ENCODE data around the gene HIPK4. TPM values are rescaled to one million over a fixed set of nuclear protein-coding genes. Genes with fewer than 3 reads are reported as not detected.

HIPK4 gene
- polyA plus RNA-seq, 2 of the 4 experiments (the other 2 are of a cell fraction): 0.18 to 0.25 TPM

- TF ChIP-seq RARB (CRISPR knock-in tag; IDR thresholded peaks at IDR 0.05): no peak
- TF ChIP-seq ZFP36 (IDR thresholded peaks at IDR 0.05; ENCODE audit: borderline replicate concordance, partially characterized antibody): no peak
- TF ChIP-seq SMC3 (IDR thresholded peaks at IDR 0.05): peak; percentile 85
- no peak for TF ChIP-seq NFE2L2 (conservative IDR thresholded peaks at IDR 0.05; ENCODE audit: low read length)
- TF ChIP-seq EP300 (IDR thresholded peaks at IDR 0.05): no peak; a peak in 1 of 5 replicates
- no peak for TF ChIP-seq ZNF302 (CRISPR knock-in tag; IDR thresholded peaks at IDR 0.05)
- 0 out of 2 replicates have a peak, but pooled peaks have one; percentile 25 for TF ChIP-seq TP53 (CRISPR knock-in tag; IDR thresholded peaks at IDR 0.05)
- TF ChIP-seq CEBPB (IDR thresholded peaks at IDR 0.05): no peak
- peak; percentile 97 to 98 for TF ChIP-seq JUN (IDR thresholded peaks at IDR 0.05)
- no peak for TF ChIP-seq NPAS2 (CRISPR knock-in tag; IDR thresholded peaks at IDR 0.05; ENCODE audit: borderline replicate concordance)
- no peak for TF ChIP-seq FOSB (CRISPR knock-in tag; IDR thresholded peaks at IDR 0.05)
- TF ChIP-seq SREBF2 (IDR thresholded peaks at IDR 0.05): no peak
- TF ChIP-seq FOXS1 (CRISPR knock-in tag; IDR thresholded peaks at IDR 0.05): no peak
- TF ChIP-seq FOSL2 (IDR thresholded peaks at IDR 0.05): peak; percentile 85
- TF ChIP-seq FOSL2 (CRISPR knock-in tag; IDR thresholded peaks at IDR 0.05): peak; percentile 100
- TF ChIP-seq KDM1A (IDR thresholded peaks at IDR 0.05; ENCODE audit: low read depth): no peak
- peak; percentile 74 for TF ChIP-seq REST (IDR thresholded peaks at IDR 0.05)
- TF ChIP-seq CBX8 (IDR thresholded peaks at IDR 0.05): no peak
- TF ChIP-seq, protein P1, sequence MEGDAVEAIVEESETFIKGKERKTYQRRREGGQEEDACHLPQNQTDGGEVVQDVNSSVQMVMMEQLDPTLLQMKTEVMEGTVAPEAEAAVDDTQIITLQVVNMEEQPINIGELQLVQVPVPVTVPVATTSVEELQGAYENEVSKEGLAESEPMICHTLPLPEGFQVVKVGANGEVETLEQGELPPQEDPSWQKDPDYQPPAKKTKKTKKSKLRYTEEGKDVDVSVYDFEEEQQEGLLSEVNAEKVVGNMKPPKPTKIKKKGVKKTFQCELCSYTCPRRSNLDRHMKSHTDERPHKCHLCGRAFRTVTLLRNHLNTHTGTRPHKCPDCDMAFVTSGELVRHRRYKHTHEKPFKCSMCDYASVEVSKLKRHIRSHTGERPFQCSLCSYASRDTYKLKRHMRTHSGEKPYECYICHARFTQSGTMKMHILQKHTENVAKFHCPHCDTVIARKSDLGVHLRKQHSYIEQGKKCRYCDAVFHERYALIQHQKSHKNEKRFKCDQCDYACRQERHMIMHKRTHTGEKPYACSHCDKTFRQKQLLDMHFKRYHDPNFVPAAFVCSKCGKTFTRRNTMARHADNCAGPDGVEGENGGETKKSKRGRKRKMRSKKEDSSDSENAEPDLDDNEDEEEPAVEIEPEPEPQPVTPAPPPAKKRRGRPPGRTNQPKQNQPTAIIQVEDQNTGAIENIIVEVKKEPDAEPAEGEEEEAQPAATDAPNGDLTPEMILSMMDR (IDR thresholded peaks at IDR 0.05): peak; percentile 100
- TF ChIP-seq, protein P2, sequence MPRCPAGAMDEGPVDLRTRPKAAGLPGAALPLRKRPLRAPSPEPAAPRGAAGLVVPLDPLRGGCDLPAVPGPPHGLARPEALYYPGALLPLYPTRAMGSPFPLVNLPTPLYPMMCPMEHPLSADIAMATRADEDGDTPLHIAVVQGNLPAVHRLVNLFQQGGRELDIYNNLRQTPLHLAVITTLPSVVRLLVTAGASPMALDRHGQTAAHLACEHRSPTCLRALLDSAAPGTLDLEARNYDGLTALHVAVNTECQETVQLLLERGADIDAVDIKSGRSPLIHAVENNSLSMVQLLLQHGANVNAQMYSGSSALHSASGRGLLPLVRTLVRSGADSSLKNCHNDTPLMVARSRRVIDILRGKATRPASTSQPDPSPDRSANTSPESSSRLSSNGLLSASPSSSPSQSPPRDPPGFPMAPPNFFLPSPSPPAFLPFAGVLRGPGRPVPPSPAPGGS (IDR thresholded peaks at IDR 0.05): peak; percentile 99
- peak; percentile 99 for TF ChIP-seq POLR2A (IDR thresholded peaks at IDR 0.05; ENCODE audit: low read length)
- TF ChIP-seq CBX2 (IDR thresholded peaks at IDR 0.05; ENCODE audit: borderline replicate concordance, low read depth): no peak
- TF ChIP-seq, protein P3, sequence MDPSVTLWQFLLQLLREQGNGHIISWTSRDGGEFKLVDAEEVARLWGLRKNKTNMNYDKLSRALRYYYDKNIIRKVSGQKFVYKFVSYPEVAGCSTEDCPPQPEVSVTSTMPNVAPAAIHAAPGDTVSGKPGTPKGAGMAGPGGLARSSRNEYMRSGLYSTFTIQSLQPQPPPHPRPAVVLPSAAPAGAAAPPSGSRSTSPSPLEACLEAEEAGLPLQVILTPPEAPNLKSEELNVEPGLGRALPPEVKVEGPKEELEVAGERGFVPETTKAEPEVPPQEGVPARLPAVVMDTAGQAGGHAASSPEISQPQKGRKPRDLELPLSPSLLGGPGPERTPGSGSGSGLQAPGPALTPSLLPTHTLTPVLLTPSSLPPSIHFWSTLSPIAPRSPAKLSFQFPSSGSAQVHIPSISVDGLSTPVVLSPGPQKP (IDR thresholded peaks at IDR 0.05; ENCODE audit: low read depth, low read length): no peak
- TF ChIP-seq TFCP2L1 (CRISPR knock-in tag; IDR thresholded peaks at IDR 0.05): peak; percentile 83; the same call in 1 of the 2 replicates
- peak; percentile 95 for TF ChIP-seq RFX5 (IDR thresholded peaks at IDR 0.05)
- peak; percentile 40; the same call in 1 of the 2 replicates for TF ChIP-seq BHLHE40 (IDR thresholded peaks at IDR 0.05; ENCODE audit: low read depth, low read length)
- TF ChIP-seq JUNB (IDR thresholded peaks at IDR 0.05): no peak; the same call in 1 of the 2 replicates
- TF ChIP-seq HOXB5 (CRISPR knock-in tag; IDR thresholded peaks at IDR 0.05): no peak
- no peak for TF ChIP-seq ZSCAN20 (CRISPR knock-in tag; IDR thresholded peaks at IDR 0.05)
- TF ChIP-seq ATOH8 (CRISPR knock-in tag; IDR thresholded peaks at IDR 0.05; ENCODE audit: low read depth): no peak
- TF ChIP-seq KDM5A (IDR thresholded peaks at IDR 0.05): 0 out of 2 replicates have a peak, but pooled peaks have one; percentile 31
- 0 out of 2 replicates have a peak, but pooled peaks have one; percentile 77 for TF ChIP-seq MAZ (IDR thresholded peaks at IDR 0.05; ENCODE audit: borderline replicate concordance, low read depth, low read length)
Measured at GRCh38 chr19:40425450-40426287, 35.7 kb upstream of the HIPK4 start, which contains the start of gene SERTAD1 (continued).
